Measurements from ENCODE around the gene AGRN.
"Not testable (repeated sequence)": the region's sequence is repeated elsewhere in the genome, so short reads cannot be mapped to it uniquely, and the experiment has no call there.

- TF ChIP-seq EZH2phosphoT487 (IDR thresholded peaks at IDR 0.05; ENCODE audit: low read length); CTCF (IDR thresholded peaks at IDR 0.05; ENCODE audit: low read length); EZH2 (optimal IDR thresholded peaks at IDR 0.05; ENCODE audit: low read depth, low read length): not testable (repeated sequence)
Measured at GRCh38 chr1:994546-994945, 25.4 kb upstream of the AGRN start.

Measured in MM.1S (cell line).